ENCODE data around the gene POLE4. TPM values are rescaled to one million over a fixed set of nuclear protein-coding genes. Genes with fewer than 3 reads are reported as not detected.

The POLE4 gene
- total RNA-seq, 2 donors from 2014 or later, result 15.1 to 19.8 TPM

GRCh38 chr2:74942263-74942662 is 16.2 kb upstream of the POLE4 start:
- Histone ChIP-seq H3K27ac (no peak overlapping the region), H3K36me3 (no peaks in the 10 kb centered on the region), H3K4me1 (no peaks in the 10 kb centered on the region), H3K27me3 (no peaks in the 10 kb centered on the region), H3K9me3 (no peaks in the 10 kb centered on the region), H3K4me3 (no peak overlapping the region)
- DNase-seq (ENCODE audit: low spot score), result no peak
- TF ChIP-seq CTCF (IDR thresholded peaks at IDR 0.05), result no peak

- Histone ChIP-seq H3K4me3 (no peak overlapping the region), H3K9me3 (no peaks in the 10 kb centered on the region), H3K36me3 (no peaks in the 10 kb centered on the region), H3K4me1 (no peaks in the 10 kb centered on the region), H3K27me3 (no peaks in the 10 kb centered on the region), H3K27ac (no peak overlapping the region)
- DNase-seq (ENCODE audit: low spot score), result no peak
- TF ChIP-seq CTCF (IDR thresholded peaks at IDR 0.05), result no peak
Measured at GRCh38 chr2:74944987-74945787, 13.3 kb upstream of the POLE4 start.

GRCh38 chr2:74945788-74946331 is 12.6 kb upstream of the POLE4 start:
- Histone ChIP-seq H3K4me1 (no peaks in the 10 kb centered on the region), H3K9me3 (peaks cover 0 to 4% of the 10 kb centered on the region in 2 donors), H3K27ac (no peak overlapping the region), H3K4me3 (no peak overlapping the region), H3K36me3 (no peaks in the 10 kb centered on the region), H3K27me3 (no peaks in the 10 kb centered on the region)
- no peak for TF ChIP-seq CTCF (IDR thresholded peaks at IDR 0.05)
- DNase-seq (ENCODE audit: low spot score), result no peak

- Histone ChIP-seq H3K36me3 (no peaks in the 10 kb centered on the region), H3K27ac (no peak overlapping the region), H3K4me3 (no peak overlapping the region), H3K9me3 (peaks cover 0 to 14% of the 10 kb centered on the region in 2 donors), H3K4me1 (no peaks in the 10 kb centered on the region), H3K27me3 (no peaks in the 10 kb centered on the region)
- no peak for TF ChIP-seq CTCF (IDR thresholded peaks at IDR 0.05)
- DNase-seq (ENCODE audit: low spot score), result no peak
Measured at GRCh38 chr2:74947703-74948102, 10.7 kb upstream of the POLE4 start.

- Histone ChIP-seq H3K4me3 (no peak overlapping the region), H3K9me3 (peaks cover 0 to 20% of the 10 kb centered on the region in 2 donors), H3K4me1 (no peaks in the 10 kb centered on the region), H3K36me3 (no peaks in the 10 kb centered on the region), H3K27me3 (no peaks in the 10 kb centered on the region), H3K27ac (no peak overlapping the region)
- no peak for TF ChIP-seq CTCF (IDR thresholded peaks at IDR 0.05)
- DNase-seq (ENCODE audit: low spot score), result no peak
Measured at GRCh38 chr2:74948779-74949178, 9.7 kb upstream of the POLE4 start.

Data from right atrium auricular region (tissue), 2 donors.